T47D (cell line): ENCODE measurements around the gene ADCYAP1R1.
A peak's percentile ranks its signal among the peaks of the same experiment; 100 is the strongest.

Experiments
- DNase-seq, 2 experiments: peaks; one replicate each; pipeline versions ENCODE4 v3.0.0 to v3.0.0-alpha.2; 2011 to 2012; ENCODE audit warnings: low read depth in 1 of 2, low spot score in 1 of 2
- JUND ChIP-seq: IDR thresholded peaks from 2 replicates; pipeline ENCODE4 v1.6.1; 2012; ENCODE audit warnings: low read depth
- in situ Hi-C: cut with HindIII; loops from 2 replicates; pipeline ENCODE4 v1.10.0; 2016; ENCODE audit warnings: low sequenced_read_pairs, low pct_unique_long_range_greater_than_20kb

Gene ADCYAP1R1

DNA sequence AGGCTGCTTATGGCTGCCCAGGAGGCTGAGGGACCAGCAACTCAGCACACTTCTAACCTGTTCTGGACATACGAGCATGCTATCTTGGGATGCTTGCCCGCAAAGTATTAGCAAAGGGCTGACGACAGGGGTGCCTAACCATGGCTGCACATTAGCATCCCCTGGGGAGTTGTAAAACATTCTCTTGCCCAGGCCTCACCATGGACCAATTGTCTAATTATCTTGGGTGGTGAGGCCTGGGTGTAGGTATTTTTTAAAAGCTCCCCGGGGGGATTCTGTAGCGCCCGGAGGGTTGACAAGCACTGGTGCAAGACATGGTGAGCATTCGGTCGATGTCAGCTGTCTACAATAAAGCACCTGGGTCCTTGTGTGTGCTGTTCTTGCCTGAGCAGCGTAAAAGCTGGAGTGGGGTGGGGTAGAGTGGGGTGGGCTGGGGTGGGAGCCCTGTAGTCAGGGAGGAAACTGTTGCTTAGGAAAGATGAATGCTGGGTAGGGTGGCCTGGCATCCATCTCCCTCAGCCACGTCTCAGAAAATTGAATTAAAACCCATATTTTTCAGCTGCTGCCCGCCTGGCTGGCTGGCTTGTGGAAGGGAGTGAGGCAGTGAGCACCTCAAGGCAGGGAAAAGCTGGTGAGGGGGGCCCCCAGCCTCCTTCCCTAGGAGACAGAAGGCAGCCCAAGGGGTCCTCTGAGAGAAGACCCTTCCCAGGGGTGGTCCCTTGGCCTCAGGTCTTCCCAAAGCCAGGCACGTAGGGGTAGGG, 2.9 kb upstream of the ADCYAP1R1 start:
- TF ChIP-seq JUND, result no peak
- in situ Hi-C loops, result no loop called here
- no peak for DNase-seq

DNA sequence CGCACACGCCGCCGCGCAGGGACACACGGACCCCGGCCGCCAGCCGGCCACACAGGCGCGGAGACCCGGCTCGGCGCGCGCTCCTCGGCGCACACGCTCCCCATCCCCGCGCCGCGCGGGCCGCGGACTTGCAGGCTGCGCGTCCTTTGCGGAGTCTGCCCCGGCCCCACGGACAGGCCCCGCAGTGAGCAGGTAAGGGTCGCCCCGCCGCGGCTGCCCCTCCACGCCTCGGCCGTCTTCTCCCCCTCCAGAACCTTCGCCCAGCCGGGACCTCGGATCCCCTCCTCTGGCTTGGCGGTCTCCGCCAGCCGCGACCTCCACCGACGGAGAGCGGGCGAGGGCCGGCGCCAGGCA, 356 bp downstream of the ADCYAP1R1 start:
- DNase-seq, result no peak
- in situ Hi-C loops, result no loop called here
- TF ChIP-seq JUND, result no peak

DNA sequence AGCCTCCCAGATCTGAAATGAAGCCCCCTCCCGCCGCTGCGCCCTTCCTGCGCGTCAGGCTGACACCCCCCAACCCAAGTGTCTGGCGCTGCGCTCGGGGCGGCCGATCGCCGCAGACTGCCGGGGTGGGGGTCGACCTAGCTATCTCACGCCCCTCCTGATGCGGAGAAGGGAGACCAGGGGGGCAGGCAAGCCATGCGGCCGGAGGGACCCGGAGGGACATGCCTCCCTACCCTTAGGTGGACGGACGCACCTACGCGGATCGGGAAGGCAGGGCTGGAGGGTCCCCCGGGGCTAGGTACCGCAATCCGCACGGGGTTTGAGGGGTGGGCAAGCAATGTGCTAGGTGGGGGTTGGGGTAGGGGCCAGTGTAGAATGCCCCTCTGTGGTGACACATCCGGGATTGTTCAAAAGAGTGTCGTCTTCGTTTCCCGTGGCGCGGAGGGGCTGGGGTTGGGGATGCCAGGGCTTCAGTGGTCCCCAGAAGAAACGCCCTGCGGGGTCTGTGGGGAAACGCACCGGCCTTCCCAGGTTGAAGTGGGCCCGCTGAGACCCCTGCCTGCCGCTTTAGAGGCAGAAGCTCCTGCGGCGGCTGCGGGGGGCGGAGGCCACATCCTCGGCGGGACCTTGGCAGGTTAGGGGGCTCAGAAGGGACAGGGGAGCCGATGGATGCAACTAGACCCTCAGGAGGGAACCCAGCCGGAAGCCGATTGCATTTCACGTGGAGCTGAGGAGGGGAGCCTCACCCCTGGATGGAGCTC, 913 bp downstream of the ADCYAP1R1 start:
- no peak for DNase-seq
- TF ChIP-seq JUND, result no peak
- in situ Hi-C loops, result no loop called here

DNA sequence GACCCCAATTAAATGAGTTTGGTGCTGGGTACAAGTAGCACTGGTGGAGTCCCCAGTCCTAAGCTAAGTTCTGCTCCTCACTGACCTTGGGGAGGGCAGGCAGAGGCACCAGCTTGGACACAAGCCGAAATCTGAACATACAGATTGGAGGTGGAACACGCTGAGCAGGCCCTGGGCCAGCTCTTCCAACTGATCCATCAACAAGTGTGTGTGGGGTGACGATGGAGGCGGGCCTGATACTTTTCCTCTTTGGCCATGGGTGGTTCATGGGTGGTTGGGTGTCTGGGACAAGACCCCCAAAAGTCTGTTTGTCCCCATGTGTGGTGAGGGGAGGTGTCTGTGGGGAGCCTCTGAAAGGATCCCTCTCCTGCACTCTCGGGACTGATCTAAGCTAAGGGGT, 1.9 kb downstream of the ADCYAP1R1 start:
- no peak for DNase-seq
- in situ Hi-C loops, result no loop called here
- TF ChIP-seq JUND, result no peak

DNA sequence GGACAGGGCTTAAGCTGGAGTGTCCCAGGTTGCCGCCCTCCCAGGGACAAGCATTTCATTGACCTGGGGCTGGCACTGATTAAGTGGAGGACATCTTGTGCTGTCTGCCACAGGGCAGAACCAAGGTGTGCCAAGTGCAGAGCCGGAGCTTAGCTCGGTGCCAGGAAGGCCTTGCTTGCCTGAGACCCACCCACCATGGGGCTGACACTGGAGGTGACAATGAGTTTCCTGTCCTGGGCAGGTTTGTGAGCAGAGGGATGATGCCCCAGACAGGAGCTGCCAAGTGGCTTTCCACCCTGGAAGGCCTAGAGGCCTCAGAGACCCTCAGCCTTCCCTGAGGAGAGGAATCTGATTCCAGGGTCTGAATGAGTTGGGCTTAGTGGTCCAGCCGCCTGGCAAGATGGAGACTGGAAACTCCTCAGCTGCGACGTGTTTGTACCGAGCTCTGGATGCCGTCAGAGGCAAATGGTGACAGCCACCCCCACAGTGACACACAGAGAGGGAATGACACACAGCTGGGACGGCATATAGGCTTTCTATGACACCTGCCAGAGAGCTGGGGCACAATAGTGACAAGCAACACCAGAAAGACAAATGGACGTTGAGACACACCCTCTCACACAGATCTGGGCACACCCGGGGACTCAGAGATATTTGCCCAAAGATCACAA, 2.6 kb downstream of the ADCYAP1R1 start:
- in situ Hi-C loops, result no loop called here
- TF ChIP-seq JUND, result no peak
- DNase-seq, result no peak

DNA sequence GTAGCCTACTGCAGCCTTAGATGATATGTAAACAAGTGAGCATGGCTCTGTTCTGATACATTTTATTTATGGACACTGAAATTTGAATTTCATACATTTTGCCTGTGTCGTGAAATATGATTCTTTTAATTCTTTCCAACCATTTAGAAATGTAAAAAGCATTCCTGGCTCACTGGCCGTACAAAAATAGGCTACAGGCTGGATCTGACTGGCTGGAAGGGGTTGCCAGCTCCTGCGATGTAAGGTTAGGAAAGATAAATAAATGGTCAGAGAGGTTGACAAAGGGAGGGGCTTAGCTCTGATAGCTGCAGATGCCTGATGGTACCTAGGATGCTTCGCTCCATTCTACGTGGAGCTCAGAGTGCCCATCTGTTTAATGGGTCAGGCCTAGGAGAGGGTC, 3.4 kb downstream of the ADCYAP1R1 start:
- no peak for TF ChIP-seq JUND
- no peak for DNase-seq
- in situ Hi-C loops, result no loop called here

DNA sequence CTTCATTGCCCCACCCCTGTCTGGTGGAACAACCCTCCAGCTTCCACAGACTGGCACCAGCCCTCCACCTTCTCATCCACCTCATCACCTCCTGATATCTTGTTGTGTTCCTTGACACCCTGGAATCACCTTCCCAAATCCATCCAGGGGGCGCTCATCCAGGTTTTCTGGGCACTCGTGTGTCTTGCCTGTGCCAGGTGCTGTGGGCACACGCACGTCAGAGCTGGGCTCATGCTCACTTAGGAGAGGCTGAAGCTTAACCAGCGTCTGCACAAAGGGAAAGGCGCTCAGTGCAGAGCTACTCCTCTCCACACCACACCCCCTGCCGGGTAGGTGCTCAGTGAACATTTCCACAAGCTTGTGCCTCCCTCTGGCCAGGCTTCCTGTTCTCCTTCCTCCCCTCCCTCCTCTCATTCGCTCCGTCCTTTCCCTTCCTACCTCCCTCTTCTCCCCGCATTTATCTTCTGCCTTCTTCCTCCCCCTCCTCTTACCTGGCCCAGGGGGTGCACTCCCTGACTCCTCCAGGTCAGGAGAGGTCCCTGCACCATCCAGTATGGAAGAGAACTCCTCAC, 4.8 kb downstream of the ADCYAP1R1 start:
- peak in 1 of 2 experiments; percentile 30 for DNase-seq
- in situ Hi-C loops, result no loop called here
- TF ChIP-seq JUND, result no peak

DNA sequence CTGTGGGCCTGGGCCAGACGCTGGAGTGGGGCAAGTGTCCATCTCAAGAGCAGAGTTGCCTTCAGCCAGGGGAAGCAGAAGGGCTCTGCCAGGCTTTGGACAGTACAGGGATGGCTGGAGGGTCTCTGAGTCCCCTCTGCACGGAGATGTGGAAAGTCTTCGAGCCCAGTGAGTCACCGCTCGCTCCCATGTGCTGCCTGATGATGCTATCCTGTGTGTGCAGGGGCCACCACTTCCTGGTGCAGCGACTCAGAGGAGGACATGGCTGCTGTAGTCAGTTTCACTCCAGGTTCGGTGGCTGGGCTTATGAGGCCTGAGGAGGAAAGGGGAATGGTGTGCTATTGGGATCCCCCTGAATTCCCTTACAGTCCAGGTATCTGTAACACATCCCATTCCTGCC, 6.0 kb downstream of the ADCYAP1R1 start:
- no peak for TF ChIP-seq JUND
- DNase-seq, result no peak
- in situ Hi-C loops, result no loop called here

DNA sequence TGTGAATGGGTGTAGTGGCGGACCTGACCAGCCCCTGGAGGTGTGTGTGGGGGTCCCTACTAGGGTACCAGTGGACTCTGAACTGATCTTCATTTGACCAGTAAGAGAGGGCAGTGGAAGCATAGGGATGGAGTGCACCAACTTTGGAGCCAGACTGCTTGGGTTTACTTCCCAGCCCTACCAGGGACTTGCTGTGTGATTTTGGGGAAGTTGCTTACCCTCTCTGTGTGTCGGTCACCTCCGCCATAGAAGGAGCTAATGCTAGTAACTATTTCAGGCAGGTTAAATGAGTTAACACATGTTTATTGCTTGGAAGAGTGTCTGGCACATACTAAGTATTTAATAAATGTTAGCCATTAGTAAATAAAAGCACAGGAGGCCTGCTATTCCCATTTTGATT, 6.6 kb downstream of the ADCYAP1R1 start:
- in situ Hi-C loops, result no loop called here
- TF ChIP-seq JUND, result no peak
- DNase-seq, result no peak

DNA sequence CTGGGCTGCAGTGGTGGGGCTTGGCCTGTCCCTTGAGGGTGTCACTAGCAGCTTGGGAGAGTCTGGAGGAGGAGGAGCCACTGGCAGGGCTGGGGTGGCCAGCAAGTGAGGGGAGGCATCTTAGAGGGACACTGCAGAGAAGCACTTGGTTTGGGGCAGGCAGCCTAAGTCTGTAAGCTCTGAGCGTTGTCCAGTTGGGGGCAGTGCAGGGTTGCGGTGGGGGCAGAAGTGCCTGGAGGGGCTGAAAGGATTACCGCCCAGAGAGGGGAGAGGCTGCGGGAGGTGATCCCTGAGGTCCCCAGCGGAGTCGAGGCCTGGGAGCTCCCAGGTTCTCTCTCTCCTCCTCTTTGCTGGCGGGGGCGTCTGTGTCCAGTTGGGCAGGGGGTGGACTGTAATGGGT, 7.4 kb downstream of the ADCYAP1R1 start:
- in situ Hi-C loops, result no loop called here
- no peak for TF ChIP-seq JUND
- no peak for DNase-seq

DNA sequence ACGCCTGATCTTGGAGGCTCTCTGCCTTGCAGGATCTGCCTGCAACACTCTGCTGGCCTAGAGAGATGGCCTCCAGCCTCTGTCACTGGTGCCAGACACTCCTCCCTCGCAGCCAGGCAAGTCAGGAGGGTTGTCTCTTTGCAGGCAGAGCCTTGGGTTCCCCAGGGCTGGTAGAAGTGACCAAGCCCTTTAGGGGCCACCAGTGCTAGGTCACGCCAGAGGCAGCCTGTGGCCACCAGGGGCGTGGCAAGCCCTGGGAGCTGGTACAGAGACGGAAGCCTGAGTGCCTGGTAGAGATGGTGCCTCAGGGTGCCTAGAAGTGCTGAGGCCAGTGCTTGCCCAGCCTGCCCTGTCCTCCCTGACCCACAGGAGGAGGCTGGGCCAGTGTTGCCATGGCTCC, 9.1 kb downstream of the ADCYAP1R1 start:
- no peak for DNase-seq
- in situ Hi-C loops, result no loop called here
- no peak for TF ChIP-seq JUND

DNA sequence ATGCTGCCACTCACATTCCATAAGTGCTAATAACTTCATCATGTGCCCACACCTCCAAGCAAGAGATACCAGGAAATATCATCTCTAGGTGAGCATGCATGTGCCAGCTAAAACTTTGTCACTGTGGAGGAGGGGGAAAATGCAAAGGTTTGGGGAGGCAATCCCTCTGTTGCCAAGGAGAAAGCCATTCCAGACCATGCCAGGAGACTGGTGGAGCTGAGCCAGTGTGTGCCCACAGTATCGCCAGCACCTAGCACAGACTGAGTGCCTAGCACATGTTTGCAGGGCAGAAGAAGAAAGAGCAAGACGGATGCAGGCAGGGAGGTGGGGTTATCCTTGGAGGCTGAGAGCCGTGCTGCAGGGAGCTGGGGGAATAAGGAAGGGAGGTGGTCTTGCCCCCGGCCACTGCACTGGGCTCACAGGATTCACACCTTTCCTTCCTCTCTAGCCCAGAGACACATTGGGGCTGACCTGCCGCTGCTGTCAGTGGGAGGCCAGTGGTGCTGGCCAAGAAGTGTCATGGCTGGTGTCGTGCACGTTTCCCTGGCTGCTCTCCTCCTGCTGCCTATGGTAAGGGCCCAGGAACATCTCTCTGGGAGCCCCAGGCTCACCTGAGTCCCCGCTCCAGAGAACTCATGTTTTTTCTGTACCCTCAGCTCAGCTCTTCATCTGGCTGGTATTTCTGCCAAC, 10.8 kb downstream of the ADCYAP1R1 start:
- no peak for TF ChIP-seq JUND
- DNase-seq, result no peak
- in situ Hi-C loops, result no loop called here
